ENCODE results near the gene MNX1. TPM values are rescaled to one million over a fixed set of nuclear protein-coding genes. Genes with fewer than 3 reads are reported as not detected.

MNX1 gene
- total and polyA plus RNA-seq, 10 of the 15 experiments (the other 5 are each of a cell fraction or from before 2014, with no cell fraction given) = 0.22 to 2.7 (median 1.3) TPM; not detected in 1

- TF ChIP-seq NFXL1 (IDR thresholded peaks at IDR 0.05; ENCODE audit: borderline replicate concordance) (no peak), HSF1 (IDR thresholded peaks at IDR 0.05; ENCODE audit: low read depth, low read length) (no peak), ZSCAN29 (IDR thresholded peaks at IDR 0.05) (no peak), RELA (IDR thresholded peaks at IDR 0.05; ENCODE audit: borderline replicate concordance, partially characterized antibody) (no peak), PBX3 (IDR thresholded peaks at IDR 0.05; ENCODE audit: insufficient replicate concordance, low read depth, low read length) (no peak), YY1 (IDR thresholded peaks at IDR 0.05; ENCODE audit: low read depth, low read length) (no peak)
Observed at GRCh38 chr7:157007470-157008066, 2.9 kb downstream of the MNX1 start (continued).

- 39% methylated on average over 4 of the region's 7 CpGs for WGBS (ENCODE audit: insufficient coverage, insufficient replicate concordance, low lambda C conversion rate, missing lambda C conversion rate)
- ATAC-seq (no peak), FAIRE-seq (no peak), DNase-seq (ENCODE audit: low read depth, low spot score) (no peak)
- Histone ChIP-seq H4K20me1 (ENCODE audit: control insufficient read depth, insufficient read depth) (no peaks in the 10 kb centered on the region), H3K4me1 (ENCODE audit: control insufficient read depth, insufficient read depth, low read length) (peaks cover 7% of the 10 kb centered on the region), H3K79me2 (ENCODE audit: control insufficient read depth, insufficient read depth, low read length) (no peaks in the 10 kb centered on the region), H3K27ac (ENCODE audit: control insufficient read depth, insufficient read depth) (no peak overlapping the region), H3K9me3 (replicated peaks; ENCODE audit: control insufficient read depth, insufficient read depth, low read length) (no peaks in the 10 kb centered on the region; the same call in 2 of the 3 replicates), H3K4me2 (ENCODE audit: control insufficient read depth, insufficient read depth) (no peak overlapping the region), H3K36me3 (ENCODE audit: control insufficient read depth in 2 of 2, insufficient read depth in 2 of 2, low read length in 1 of 2) (no peaks in the 10 kb centered on the region; a peak in 1 of 4 replicates), H3K9ac (ENCODE audit: control insufficient read depth, insufficient read depth, low read length) (no peak overlapping the region), H3K27me3 (replicated peaks in 1 of 2; ENCODE audit: control insufficient read depth in 2 of 2, insufficient read depth in 2 of 2, low read length in 1 of 2) (peaks cover 0 to 26% of the 10 kb centered on the region in 2 experiments; a peak in 3 of 4 replicates), H3K4me3 (no peak overlapping the region), H2AFZ (ENCODE audit: control insufficient read depth, low read depth, low read length) (no peak overlapping the region)
- in situ Hi-C loops (cut with MboI) (no loop called here), intact Hi-C loops (cut with micrococcal nuclease; ENCODE audit: unreplicated experiment) (no loop called here)
- ChIA-PET CTCF (interaction anchor here (0.6 to 1.2 kb wide), 2 partner anchors 9 to 295 kb away, joined by 3 to 4 read pairs; no protein-coding TSS in a partner anchor), RAD21 (ENCODE audit: unreplicated experiment) (no interaction called here), SMC1A (ENCODE audit: uncharacterized antibody, unreplicated experiment) (interaction anchor here (2.5 kb wide), 1 partner anchor 16 kb away, joined by 6 read pairs; no protein-coding TSS in a partner anchor), POLR2A (interaction anchor here (1.3 kb wide), 1 partner anchor 88 kb away, joined by 3 read pairs; no protein-coding TSS in a partner anchor)
- no TSS peak for BruUV-seq (replicated peaks)
- TF ChIP-seq IRF3 (IDR thresholded peaks at IDR 0.05) (no peak), YBX1 (IDR thresholded peaks at IDR 0.05) (no peak), STAT1 (conservative IDR thresholded peaks at IDR 0.05) (no peak), TCF12 (IDR thresholded peaks at IDR 0.05; ENCODE audit: low read depth, low read length) (no peak), TCF3 (IDR thresholded peaks at IDR 0.05; ENCODE audit: borderline replicate concordance, insufficient read depth, low read depth, low read length) (no peak), ZNF622 (IDR thresholded peaks at IDR 0.05) (no peak), CHD4 (IDR thresholded peaks at IDR 0.05) (no peak), ZBED1 (IDR thresholded peaks at IDR 0.05; ENCODE audit: borderline replicate concordance) (no peak), FOS (IDR thresholded peaks at IDR 0.05; ENCODE audit: borderline replicate concordance, extremely low read depth, insufficient read length) (no peak), BACH1 (IDR thresholded peaks at IDR 0.05; ENCODE audit: borderline replicate concordance) (no peak), TBL1XR1 (IDR thresholded peaks at IDR 0.05; ENCODE audit: low read depth, low read length) (no peak), BCL3 (IDR thresholded peaks at IDR 0.05; ENCODE audit: borderline replicate concordance, insufficient read depth, low read depth, low read length, poor library complexity, severe bottlenecking) (no peak)
Observed at GRCh38 chr7:157006829-157007469, 3.5 kb downstream of the MNX1 start.
